ENCODE data around the gene SYT7.

- TF ChIP-seq, protein P1, sequence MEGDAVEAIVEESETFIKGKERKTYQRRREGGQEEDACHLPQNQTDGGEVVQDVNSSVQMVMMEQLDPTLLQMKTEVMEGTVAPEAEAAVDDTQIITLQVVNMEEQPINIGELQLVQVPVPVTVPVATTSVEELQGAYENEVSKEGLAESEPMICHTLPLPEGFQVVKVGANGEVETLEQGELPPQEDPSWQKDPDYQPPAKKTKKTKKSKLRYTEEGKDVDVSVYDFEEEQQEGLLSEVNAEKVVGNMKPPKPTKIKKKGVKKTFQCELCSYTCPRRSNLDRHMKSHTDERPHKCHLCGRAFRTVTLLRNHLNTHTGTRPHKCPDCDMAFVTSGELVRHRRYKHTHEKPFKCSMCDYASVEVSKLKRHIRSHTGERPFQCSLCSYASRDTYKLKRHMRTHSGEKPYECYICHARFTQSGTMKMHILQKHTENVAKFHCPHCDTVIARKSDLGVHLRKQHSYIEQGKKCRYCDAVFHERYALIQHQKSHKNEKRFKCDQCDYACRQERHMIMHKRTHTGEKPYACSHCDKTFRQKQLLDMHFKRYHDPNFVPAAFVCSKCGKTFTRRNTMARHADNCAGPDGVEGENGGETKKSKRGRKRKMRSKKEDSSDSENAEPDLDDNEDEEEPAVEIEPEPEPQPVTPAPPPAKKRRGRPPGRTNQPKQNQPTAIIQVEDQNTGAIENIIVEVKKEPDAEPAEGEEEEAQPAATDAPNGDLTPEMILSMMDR (IDR thresholded peaks at IDR 0.05), result no peak
- no peak for TF ChIP-seq POLR2A (IDR thresholded peaks at IDR 0.05)
These were observed 11.3 kb upstream of the SYT7 start for GRCh38 chr11:61592176-61592575.
